NCI-H1694 treated with DMSO at 0.1 percent for 48 hours (cell line): ENCODE results near the gene KRTAP5-5.
"Not testable (repeated sequence)": the region's sequence is repeated elsewhere in the genome, so short reads cannot be mapped to it uniquely, and the experiment has no call there.

Experiments
- DNase-seq: peaks from one replicate; lab custom pipeline; 2025; lab: John Stamatoyannopoulos, UW

The KRTAP5-5 gene

DNA sequence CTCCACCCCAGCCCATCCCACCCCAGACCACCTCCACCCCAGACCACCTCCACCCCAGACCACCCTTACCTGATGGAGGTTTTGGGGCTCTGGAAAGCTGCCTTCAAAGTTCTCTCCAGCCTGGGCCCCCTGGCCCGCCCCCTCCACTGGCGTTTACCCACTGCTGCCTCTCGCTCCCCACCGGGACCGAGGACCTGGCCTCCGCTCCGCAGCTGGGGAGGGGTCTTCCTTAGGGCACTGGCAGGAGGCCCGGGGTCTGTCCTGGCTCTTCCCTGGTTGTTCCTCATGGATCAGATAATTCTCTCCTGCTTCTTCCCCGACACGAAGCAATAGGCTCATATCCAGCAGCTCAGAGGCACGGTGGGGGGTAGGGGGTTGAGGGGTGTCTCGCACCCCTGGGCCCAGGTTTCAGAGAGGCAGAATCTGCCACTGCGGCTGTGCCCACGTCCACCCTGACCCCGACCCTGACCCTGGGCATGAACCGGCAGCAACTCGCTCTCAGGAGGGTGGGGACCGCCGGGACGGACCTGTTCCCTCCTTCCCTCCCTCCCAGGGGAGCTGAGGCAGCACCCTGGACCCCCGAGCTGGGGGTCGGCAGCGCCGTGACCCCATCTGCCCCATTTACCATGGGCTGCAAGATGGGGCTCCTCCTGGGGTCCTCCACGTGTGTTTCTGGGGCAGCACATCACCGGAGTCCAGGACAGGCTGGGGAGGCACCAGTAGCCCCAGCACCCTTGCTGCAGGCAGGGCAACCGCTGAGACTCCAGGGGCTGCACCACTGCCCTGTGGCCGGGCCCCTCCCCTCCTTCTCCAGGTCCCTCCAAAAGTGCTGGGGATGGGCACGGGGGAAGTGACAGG, 12.9 kb downstream of the KRTAP5-5 start:
- no peak for DNase-seq

DNA sequence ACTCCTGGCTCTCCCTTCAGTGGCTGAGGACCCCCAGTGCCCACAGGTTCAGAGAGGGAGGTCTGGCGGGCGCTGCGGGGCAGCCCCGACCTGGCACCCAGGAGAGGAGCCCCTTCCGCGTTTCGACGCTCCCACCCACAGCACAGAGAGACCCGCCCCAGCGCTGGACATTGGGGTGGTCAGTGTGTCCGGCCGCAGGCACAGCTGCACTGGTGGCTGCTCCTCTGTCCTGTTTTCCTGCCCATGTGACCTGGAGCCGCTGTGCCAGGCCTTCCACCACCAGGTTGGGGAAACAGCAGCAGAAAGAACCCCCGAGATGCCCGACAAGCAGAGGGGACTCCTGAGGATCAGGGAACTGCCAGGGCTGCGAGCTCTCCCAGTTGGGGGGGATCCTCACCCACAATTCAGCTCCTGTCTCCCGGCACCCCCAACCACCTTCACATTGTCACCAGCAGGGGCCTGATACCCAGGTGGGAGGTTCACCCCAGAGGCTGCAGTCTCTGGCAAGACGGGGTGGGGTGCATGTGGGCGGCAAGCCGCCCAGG, 13.6 kb downstream of the KRTAP5-5 start:
- DNase-seq, result no peak

DNA sequence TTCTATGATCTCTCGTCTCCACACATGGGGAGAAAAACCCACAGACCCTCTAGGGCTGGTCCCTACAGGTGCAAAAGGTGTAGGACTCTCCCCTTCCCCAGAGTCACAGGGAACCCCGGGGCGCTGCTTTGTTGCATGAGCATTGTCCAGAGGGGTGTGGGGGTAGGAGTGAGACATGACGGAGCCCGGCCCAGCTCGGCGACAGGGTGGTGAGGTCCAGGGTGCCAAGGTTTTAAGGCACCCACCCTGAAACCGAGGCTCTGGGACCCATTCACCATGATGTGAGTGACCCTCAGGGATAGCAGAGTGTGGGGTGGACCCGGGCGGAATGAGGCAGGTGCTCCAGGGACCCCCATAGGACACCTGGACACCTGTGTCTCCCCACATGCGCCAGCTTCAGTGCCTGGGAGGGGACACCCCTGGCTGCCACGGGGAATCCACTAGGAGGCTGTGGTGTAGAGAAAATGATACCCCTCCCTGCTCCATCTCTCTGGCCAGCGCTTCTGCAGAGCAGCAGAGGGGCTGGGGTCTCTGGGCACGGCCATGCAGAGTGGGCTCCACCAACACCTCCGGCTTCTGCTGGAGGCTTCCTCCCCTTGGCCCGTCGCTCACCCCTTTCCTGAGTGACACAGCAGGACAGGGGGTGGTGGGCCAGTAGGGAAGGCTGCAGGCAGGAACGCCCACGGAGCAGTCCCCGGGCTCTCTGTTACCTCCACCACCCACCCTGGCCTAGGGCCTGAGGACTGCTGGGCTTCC, 15.2 kb downstream of the KRTAP5-5 start:
- no peak for DNase-seq

DNA sequence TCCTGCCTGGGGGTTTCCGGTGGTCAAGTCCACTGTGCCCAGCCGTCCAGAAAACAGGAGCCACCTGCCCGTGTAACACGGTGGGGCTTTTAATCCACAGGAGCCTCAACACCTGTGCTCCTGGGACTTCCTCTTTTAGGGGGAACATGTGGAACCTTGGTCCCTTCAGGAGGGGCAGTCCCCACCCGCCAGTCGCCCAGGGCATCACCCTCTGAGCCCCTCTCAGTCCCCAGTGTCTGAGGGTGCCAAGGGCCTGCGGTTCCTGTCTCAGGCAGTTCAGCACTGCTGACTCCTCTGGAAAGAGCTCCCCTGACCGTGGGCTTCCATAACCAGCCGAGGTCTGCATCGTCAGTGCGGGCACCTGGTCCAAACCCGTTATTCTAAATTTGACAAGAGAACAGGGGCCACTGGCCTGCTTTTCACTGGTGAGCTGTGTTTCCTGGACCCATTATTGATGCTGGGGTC, 15.8 kb downstream of the KRTAP5-5 start:
- no peak for DNase-seq

DNA sequence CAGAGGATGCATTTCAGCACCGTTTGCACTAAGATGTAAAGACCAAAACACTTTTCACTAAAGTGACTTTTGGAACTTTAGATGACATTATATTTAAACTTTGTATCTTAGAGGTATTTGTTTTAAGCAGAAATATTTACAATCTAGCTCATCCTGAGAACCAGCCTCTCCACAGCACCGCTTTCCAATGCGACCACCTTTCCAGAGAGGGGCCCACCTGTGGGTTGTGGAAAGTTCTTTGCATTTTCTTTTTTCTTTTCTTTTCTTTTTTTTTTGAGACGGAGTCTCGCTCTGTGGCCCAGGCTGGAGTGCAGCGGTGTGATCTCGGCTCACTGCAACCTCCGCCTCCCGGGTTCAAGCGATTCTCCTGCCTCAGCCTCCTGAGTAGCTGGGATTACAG, 17.0 kb downstream of the KRTAP5-5 start:
- not testable (repeated sequence) for DNase-seq

DNA sequence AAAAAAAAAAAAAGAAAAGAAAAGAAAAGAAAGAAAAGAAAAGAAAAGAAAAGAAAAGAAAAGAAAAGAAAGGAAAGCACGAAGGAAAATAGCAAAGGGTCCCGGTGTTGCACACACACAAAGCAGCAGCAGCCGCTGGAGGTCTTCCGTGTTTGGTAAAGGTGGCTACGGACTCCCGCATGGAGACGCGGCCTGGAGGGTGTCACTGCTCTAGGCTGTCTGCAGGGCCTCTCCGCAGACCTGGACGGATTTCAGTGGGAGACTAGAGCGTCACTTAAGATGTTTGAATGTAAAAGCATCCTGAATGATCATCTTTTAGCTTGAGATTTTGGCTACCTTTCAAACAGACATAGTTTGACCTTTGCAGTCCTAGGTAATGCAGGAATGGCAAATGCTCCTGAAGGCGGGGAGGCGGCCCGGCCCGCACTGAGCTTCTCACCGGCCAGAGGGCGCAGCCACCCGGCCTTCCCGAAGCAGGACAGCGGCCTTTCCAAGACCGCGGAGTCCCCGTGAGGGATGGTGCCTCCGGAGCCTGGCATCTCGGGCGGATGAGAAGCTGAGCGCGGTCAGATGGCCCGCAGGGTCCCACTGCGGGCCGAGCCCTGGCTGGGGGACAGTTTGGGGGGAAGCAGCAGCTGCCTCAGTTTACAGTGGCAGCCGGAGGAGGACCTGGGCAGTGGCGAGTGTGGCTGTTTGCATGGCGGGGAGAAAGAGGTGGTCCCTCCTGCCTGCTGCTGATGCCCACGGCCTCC, 18.5 kb downstream of the KRTAP5-5 start:
- DNase-seq, result no peak

DNA sequence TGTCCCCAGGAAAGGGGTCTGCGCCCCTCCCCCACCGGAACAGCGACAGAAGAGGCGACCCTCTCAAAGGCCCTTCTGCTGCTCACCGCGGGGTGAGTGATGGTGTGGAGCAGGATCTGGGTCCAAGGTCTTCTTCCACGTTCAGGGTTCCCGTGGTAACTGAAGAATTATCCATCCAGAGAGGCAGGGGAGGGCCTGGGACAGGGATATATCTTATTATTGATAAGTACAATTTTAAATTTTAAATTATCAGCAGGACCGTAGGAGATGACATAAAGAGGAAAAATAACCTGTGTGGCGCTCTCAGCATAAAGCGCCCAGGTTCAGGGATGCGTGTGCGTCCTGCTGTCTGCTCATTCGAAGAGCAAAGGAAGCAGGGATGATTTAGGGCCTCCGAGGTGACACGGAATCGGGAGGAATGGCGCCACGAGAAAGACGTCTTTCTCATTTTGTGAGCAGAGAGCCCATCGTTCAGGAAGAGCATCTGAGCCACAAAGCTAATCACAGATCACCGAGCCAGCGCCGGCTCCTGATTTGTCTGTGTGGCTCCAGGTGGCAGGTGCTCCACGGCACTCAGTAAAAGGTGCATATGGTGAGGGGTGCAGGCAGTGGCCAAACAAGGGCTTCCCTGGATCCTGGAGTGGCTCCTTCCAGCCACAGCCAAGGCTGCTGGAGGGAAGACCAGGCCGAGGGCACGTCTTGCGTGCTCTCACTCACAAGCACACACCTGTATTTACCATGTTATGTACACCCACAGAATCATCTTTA, 19.3 kb downstream of the KRTAP5-5 start:
- DNase-seq, result no peak

DNA sequence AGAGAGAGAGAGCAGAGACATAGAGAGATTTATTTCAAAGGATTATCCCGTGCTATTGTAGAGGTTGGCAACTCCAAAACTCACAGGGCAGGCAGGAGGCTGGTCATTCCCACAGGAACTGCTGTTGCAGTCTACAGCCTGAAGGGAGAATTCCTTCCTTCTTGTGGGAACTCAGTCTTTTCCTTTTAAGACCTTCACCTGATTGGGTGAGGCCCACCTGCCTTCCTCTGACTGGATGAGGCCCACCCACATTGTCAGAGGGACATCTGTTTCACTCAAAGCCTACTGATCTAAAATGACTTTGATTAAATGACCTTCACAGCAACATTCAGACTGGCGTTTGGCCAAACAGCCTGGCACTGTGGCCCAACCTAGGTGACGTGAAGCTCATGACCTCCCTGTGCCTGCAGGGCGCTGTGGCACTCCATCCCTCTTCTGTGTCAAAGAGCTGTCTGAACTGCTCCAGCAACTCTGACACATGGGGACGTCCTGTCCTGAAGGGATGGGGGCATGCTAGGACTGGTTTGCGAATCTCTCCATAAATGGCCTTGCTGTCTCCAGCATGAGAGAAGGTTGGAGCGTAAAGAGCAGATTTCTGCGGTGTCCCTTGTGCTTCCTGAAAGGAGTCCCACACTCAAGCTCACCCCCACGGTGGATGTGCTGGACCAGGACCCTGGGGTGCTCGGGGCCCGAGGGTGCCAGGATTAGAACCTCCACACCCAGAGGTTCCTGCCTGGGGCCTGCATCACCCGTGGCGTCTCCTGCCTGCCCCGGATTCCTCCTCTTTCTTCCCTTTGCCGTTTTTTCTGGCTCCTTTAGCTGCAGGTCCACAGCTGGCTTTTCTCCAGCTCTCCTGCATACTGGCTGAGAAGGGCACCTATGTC, 20.7 kb downstream of the KRTAP5-5 start:
- no peak for DNase-seq

DNA sequence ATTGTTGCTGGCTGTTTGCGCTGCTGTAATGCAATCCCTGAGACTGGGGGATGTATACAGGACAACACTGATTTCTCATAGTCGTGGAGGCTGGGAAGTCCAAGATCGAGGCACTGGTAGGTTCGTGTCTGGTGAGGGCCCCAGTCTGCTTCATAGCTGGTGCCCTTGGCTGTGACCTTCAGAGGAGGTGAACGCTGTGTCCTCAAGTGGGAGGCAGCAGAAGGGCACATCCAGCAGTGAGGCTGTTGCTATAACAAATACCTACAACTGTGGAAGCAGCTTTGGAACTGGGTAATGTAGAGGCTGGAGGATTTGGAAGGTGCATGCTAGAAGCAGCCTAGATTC, 21.3 kb downstream of the KRTAP5-5 start:
- no peak for DNase-seq

DNA sequence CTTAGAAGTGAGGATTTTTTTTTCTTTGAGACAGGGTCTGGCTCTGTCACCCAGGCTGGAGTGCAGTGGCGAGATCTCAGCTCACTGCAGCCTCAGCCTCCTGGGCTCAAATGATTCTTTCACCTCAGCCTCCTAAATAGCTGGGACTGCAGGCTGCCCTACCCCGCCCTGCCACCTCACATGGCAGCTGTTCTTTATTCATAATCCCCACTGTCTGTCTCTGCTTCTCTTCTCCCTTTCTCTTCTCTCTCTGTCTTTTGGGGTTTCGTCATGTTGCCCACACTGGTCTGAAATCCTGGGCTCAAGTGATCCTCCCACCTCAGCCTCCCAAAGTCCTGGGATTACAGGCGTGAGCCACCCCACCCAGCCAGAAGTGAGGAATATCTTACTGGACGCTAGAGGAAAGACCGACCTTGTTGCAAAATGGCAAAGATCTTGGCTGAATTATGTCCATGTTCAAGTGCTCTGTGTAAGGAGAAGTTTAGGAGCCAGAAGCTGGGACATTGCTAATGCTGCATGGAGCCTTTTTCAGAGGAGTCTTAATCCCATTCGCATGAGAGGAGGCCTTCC, 21.9 kb downstream of the KRTAP5-5 start:
- no peak for DNase-seq

DNA sequence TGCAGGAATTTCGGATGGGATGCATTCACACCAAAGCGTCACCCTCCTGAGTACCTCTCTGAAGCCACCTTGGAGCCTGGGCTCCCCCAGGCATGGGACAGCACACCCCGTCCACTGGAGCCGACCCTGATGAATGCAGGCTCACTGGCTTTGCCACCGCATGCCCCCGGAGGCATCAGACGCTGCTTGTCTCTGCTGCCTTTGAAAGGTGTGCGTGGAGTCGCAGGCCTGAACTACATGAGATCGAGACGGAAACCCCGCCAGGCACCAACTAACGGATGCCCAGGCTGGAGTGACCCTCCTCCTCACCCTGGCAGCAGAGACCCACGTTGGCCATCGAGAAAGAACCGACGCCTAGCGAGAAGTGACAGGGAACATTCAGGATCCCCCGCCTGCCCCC, 22.5 kb downstream of the KRTAP5-5 start:
- DNase-seq, result no peak

DNA sequence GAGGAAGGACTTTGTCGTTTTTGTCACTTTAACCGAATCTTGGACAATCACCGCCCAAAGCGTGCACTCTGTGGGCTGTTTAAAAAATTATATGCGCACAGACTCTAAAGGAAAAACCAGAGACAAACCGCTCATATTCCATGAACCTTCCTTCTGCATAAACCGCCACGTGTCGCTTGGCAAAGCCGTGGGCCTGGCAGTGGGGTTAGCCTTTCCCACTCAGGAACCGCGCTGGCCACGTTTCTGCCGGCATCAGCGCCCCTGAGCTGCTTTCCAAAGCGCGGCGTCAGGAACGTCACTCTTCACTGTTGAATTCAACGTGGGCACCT, 22.8 kb downstream of the KRTAP5-5 start:
- no peak for DNase-seq

DNA sequence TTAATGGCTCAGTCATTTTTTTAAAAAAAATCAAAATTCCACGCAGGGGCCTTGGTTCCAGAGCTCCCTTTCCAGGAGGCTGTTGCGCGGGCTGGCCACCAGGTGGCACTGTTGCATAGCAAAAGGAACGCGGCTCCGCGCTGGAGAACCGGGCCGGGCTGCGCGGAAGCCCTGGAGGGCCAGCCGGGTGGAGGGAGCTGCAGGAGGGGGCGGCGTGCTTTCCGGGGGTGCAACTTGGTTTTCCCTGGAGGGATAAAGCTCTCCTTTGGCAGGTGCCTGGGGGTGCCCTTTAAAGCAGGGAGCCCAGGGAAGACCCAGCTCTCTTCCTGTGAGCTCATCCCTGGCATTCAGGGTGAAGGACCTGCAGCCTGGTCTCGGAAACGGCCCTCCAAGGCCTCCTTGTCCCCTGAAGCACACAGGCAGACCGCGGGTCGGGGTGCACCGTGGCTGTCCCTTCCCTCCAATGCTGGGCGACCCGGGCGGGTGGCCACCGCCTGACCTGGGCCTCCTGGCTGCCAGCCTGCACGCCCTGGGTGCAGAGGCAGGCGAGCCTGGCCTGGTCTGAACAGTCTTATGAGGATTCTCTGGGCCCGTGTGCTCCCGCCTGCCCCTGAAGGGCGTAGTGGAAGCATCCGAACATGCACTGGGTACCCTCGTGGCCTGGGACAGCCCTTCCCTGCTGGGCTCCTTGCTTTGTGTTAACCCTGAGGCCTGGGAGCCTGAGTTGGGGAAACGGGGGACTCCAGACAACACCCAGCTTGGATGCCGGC, 23.4 kb downstream of the KRTAP5-5 start:
- DNase-seq, result no peak

DNA sequence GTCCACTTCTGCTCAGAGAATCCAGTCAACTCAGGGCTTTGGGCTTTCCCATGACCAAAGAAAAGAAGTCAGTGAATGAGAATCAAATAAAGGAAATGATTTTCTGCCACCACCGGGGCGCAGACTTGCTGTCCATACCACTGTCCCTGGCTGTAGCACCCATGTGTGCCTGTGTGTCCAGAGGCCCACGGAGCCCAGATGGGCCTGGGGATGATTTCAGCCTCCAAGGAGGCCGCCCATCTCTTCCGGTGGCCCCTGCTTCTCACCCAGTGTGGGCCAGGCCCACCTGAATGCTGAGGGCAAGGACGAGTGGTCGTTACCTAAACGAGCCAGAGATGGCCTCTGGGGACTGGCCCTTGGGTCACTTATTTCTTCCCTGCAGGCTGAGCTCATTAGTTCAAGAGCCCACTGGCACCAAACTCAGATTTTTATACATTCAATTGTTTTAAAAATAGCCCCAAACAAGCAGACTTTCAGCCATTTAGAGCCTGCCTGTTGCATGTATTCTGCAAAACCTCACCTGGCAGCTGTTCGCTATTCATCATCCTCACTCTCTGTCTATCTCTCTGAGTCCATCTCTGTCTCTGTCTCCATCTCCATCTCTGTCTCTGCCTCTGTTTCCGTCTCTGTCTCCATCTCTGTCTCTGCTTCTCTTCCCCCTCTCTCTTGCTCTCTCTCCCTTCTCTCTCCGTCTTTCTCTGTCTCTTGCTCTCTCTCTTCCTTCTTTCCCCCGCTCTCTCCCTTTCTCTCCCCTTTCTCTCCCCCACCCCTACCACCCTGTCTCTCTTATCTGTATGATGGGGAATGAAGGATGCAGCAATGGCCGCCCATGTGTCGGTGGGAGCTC, 24.2 kb downstream of the KRTAP5-5 start:
- DNase-seq, result no peak

DNA sequence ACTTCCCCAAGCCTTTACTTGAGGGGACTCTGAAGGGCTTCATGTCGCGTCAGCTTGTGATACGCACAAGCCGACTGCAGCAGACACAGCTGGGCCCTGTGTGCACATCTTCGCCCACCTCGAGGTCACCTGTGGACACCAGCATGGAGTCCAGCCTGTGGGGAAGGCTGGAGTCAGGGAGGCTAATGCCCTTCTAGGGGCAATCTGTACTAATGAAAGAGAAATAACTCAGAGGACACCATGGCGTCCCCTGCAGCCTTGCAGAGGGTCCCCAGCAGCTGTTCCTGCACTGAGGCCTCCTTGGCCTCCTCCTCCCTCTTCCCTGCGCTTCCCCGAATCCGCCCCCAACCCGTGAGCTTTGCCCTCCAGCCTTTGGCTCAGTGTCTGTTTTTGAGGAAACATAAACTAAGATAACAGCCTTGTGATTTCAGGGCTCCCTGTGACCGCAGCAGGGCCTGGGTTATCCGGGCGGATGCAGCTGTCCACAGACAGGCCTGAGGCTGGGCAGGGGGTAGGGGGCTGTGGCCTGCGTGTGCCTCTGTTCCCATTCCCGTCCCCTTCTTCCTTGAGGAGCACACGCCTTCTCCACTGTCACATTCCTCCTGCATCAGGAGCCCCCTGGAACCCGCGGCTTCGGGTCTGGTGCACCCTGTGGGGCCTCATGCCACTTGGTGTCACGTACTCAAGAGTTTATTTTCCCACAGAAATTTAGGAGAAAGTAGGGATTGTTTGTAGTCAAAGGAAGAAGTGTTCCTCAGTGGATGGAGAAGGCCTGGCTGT, 25.0 kb downstream of the KRTAP5-5 start:
- no peak for DNase-seq

DNA sequence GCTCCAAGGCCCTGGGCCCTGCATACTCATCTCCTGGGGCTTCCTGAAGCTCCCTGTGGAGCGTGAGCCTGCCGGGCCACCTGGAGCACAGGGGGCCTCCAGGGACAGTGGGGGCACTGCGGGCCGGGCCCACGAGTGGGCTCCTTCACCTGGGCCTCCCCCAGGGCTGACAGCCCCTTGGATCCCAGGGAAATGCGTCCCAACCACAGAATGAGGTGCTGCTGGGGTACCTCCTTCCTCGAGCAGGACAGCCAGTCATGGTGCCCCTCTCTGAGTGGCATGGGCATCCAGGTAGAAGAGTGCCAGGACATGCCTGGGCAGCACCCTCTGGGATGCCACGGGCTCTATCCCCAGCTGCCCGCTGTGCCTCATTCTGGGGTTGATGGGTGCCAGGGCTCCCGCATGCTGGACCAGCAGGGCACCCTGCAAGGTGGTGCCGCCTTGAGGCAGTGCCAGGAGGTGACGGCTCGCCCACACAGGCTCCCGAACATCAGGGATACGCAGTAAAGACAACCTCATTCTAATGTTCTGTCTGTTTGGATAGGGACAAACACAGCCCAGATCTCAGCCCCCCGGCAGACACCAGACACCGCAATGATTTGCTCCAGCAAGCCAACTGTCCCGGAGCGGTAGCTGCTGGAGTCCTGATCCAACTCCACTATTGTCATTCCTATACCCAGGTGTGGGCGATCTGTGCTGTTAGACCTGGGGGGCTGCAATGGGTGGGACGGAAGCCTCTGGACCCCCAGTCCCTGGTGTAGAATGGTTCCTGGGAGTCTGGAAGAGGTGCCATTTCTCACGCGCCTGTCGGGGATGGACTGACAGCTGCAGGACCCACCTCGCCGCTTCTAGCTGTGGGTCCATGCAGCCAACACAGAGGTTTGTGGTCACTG, 25.8 kb downstream of the KRTAP5-5 start:
- no peak for DNase-seq

DNA sequence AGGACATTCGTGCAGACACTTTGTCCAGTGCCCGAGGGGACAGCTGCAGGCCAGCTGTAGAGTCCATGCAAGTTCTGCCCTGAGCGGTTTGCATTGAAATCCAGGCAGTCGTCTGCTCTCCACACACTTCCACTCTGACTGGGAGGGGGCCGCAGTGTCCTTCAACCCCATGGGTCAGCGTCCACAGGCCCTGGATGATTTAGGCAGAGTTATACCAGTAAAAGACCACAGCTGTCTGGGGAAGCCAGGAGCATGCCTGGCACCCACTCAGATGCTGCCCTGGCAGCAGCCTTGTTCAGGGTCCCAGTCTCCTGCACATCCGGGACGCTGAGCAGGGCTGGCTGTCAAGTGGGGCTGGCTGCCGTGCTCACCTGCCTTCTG, 26.5 kb downstream of the KRTAP5-5 start:
- no peak for DNase-seq
